DOHH2 (cell line): ENCODE results near the gene F10.

Experiments
- H3F3A ChIP-seq: fragments of 200-600 bp; sonication (generic), shearing (Covaris generic); 2 replicates; pipeline ENCODE4 v1.6.0; 2016; ENCODE audit warnings: antibody characterized with exemption, mild to moderate bottlenecking; ENCODE audit not compliant: control insufficient read depth, insufficient read depth
- H3K27ac ChIP-seq: fragments of 200-600 bp; sonication (generic); 2 replicates; pipeline ENCODE4 v1.5.1; 2014; ENCODE audit warnings: low read depth, mild to moderate bottlenecking, low read length, moderate library complexity
- H3K27me3 ChIP-seq: fragments of 200-600 bp; sonication (generic); 2 replicates; pipeline ENCODE4 v1.6.1; 2014; ENCODE audit warnings: mild to moderate bottlenecking, low read length, mixed read lengths; ENCODE audit not compliant: control insufficient read depth
- H3K36me3 ChIP-seq: fragments of 200-600 bp; sonication (generic); 2 replicates; pipeline ENCODE4 v1.6.1; 2014; ENCODE audit warnings: mild to moderate bottlenecking, low read length, moderate library complexity, mixed read lengths; ENCODE audit not compliant: control insufficient read depth
- H3K4me1 ChIP-seq: fragments of 200-600 bp; sonication (generic); 2 replicates; pipeline ENCODE4 v1.6.1; 2014; ENCODE audit warnings: mild to moderate bottlenecking, low read length, mixed read lengths; ENCODE audit not compliant: control insufficient read depth
- H3K4me2 ChIP-seq: fragments of 200-600 bp; sonication (generic); 2 replicates; pipeline ENCODE4 v1.6.0; 2014; ENCODE audit warnings: mild to moderate bottlenecking, low read length, moderate library complexity
- H3K4me3 ChIP-seq: fragments of 200-600 bp; sonication (generic); 2 replicates; pipeline ENCODE4 v1.5.1; 2014; ENCODE audit warnings: mild to moderate bottlenecking, low read length, mixed read lengths
- H3K79me2 ChIP-seq: fragments of 200-600 bp; sonication (generic); 2 replicates; pipeline ENCODE4 v1.6.1; 2014; ENCODE audit warnings: mild to moderate bottlenecking, low read length, mixed read lengths; ENCODE audit not compliant: control insufficient read depth
- H3K9me2 ChIP-seq: fragments of 200-600 bp; sonication (generic); replicated peaks from 2 replicates; pipeline ENCODE4 v1.6.1; 2014; ENCODE audit warnings: mild to moderate bottlenecking, low read length, mixed read lengths; ENCODE audit not compliant: control insufficient read depth
- H3K9me3 ChIP-seq: fragments of 200-600 bp; sonication (generic); 2 replicates; pipeline ENCODE4 v1.6.1; 2014; ENCODE audit warnings: antibody characterized with exemption, low read length, mixed read lengths; ENCODE audit not compliant: control insufficient read depth, insufficient read depth
- H4K20me1 ChIP-seq: fragments of 200-600 bp; sonication (generic); 2 replicates; pipeline ENCODE4 v1.6.0; 2014; ENCODE audit warnings: low read depth, mild to moderate bottlenecking, antibody characterized with exemption, low read length, moderate library complexity; ENCODE audit not compliant: control insufficient read depth, insufficient read depth
- EZH2phosphoT487 ChIP-seq: fragments of 200-600 bp; sonication (generic); IDR thresholded peaks from 2 replicates; pipeline ENCODE4 v1.6.1; 2017; ENCODE audit warnings: borderline replicate concordance, mild to moderate bottlenecking, antibody characterized with exemption, low read length, moderate library complexity, mixed read lengths
- TF ChIP-seq, protein P1 (sequence below): fragments of 200-600 bp; sonication (generic); IDR thresholded peaks from one replicate; pipeline ENCODE4 v1.5.1; 2014; ENCODE audit warnings: antibody characterized with exemption, mild to moderate bottlenecking, low read depth, low read length; ENCODE audit not compliant: poor library complexity, severe bottlenecking

The F10 gene

DNA sequence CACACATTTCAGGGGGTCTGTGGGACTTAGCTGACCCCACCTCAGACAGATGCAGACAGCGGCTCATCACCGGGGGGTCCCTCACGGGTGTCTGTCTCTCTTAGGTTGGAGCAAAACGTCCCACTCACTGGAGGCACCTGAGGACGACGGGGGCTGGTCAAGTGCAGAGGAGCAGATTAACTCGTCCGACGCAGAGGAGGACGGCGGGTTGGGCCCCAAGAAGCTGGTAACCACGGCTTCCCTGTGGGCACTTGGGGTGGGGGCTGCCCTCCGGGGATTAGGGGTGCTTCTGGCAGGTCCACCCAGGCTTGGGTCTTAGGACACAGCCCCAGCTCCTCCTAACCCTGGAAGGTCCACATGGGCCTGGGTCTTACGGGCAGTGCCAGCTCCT, 28.2 kb upstream of the F10 start:
- no peaks in the 10 kb centered on the region for H3K36me3 ChIP-seq
- H3K27ac ChIP-seq: no peak overlapping the region
- H3K4me3 ChIP-seq: no peak overlapping the region
- no peaks in the 10 kb centered on the region for H3K4me1 ChIP-seq
- no peak overlapping the region for H3K4me2 ChIP-seq
- no peaks in the 10 kb centered on the region for H4K20me1 ChIP-seq
- no peaks in the 10 kb centered on the region for H3K9me2 ChIP-seq
- H3K27me3 ChIP-seq: no peaks in the 10 kb centered on the region
- no peaks in the 10 kb centered on the region for H3K9me3 ChIP-seq
- H3F3A ChIP-seq: no peaks in the 10 kb centered on the region
- H3K79me2 ChIP-seq: no peaks in the 10 kb centered on the region
- TF ChIP-seq, protein P1, sequence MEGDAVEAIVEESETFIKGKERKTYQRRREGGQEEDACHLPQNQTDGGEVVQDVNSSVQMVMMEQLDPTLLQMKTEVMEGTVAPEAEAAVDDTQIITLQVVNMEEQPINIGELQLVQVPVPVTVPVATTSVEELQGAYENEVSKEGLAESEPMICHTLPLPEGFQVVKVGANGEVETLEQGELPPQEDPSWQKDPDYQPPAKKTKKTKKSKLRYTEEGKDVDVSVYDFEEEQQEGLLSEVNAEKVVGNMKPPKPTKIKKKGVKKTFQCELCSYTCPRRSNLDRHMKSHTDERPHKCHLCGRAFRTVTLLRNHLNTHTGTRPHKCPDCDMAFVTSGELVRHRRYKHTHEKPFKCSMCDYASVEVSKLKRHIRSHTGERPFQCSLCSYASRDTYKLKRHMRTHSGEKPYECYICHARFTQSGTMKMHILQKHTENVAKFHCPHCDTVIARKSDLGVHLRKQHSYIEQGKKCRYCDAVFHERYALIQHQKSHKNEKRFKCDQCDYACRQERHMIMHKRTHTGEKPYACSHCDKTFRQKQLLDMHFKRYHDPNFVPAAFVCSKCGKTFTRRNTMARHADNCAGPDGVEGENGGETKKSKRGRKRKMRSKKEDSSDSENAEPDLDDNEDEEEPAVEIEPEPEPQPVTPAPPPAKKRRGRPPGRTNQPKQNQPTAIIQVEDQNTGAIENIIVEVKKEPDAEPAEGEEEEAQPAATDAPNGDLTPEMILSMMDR: no peak
- TF ChIP-seq EZH2phosphoT487: no peak

DNA sequence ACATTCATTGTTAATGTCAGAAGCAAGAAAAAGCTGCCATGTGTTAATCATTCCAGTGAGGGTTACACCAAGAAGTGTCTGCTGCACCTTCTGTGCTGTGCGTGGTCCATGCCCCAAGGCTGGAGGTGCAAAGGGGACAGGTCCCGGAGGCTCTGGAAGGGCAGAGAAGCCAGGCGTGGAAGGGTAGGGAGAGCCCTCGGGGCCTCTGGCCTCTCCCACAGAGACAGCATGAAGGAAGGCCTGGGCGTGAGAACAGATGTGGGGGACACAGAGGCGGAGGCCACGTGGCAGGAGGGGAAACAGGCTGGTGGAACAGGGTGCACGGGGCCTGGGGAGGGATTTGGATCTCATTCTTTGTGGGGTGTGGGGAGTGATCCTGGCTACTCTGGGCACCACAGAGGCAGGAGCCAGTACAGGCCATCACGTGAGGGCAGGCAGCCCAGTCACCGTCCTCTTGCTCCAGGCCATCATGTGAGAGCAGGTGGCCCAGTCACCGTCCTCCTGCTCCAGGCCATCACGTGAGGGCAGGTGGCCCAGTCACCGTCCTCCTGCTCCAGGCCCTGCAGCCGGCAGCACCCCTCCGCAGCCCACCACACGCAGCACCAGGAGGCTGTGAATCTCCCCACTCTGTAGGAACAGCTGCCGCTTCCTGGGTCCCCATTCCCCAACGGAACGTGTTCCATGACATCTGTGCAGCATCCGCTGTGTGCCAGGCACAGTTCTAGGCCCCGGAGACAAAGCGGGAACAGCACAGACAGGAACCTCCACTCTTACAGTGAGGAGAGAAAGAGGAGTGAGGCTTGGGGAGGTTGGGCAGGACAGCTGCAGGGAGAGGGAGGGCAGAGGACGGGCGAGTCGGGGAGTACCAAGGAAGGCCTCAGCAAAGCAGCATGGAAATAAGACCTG, 27.2 kb upstream of the F10 start:
- Histone ChIP-seq H3K36me3 (no peaks in the 10 kb centered on the region), H3K4me3 (no peak overlapping the region), H3K27me3 (no peaks in the 10 kb centered on the region), H3K4me2 (no peak overlapping the region), H3K9me2 (no peaks in the 10 kb centered on the region), H3K4me1 (no peaks in the 10 kb centered on the region), H4K20me1 (no peaks in the 10 kb centered on the region), H3F3A (no peaks in the 10 kb centered on the region), H3K9me3 (no peaks in the 10 kb centered on the region), H3K27ac (no peak overlapping the region), H3K79me2 (no peaks in the 10 kb centered on the region)
- TF ChIP-seq EZH2phosphoT487: no peak
- TF ChIP-seq, protein P1: no peak

DNA sequence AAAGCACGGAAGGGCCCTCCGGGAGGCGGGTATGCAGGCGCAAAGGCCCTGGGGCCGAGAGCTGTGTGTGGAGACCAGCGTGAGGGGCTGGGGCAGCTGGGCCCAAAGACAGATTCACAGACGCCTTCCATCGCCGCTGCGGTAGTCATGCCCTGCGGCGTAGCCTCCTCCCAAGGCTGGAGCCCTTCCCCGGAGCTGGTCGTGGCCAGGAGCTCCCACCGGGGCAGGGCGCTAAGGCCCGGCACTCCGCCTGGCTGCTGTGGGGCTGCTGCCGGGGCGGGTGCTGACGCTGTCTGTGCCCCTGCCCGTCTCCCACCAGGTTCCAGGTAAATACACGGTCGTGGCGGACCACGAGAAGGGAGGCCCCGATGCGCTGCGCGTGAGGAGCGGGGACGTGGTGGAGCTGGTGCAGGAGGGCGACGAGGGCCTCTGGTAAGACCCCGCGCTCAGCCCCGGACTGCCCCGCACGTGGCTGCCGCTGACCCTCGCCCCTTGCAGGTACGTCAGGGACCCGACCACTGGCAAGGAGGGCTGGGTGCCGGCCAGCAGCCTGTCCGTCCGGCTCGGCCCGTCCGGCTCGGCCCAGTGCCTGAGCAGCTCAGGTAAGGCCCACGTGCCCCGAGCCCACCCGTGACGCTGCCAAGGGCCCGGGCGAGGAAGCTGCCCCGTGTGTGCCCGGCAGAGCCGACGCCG, 26.4 kb upstream of the F10 start:
- Histone ChIP-seq H3K27me3 (no peaks in the 10 kb centered on the region), H3K79me2 (no peaks in the 10 kb centered on the region)
- TF ChIP-seq, protein P1: no peak

More for the DNA sequence above, 26.4 kb upstream of the F10 start:
- no peaks in the 10 kb centered on the region for H3K36me3 ChIP-seq
- H3K9me3 ChIP-seq: no peaks in the 10 kb centered on the region
- no peak overlapping the region for H3K4me3 ChIP-seq
- no peaks in the 10 kb centered on the region for H4K20me1 ChIP-seq
- no peak overlapping the region for H3K27ac ChIP-seq
- H3K4me1 ChIP-seq: no peaks in the 10 kb centered on the region
- no peaks in the 10 kb centered on the region for H3K9me2 ChIP-seq
- H3K4me2 ChIP-seq: no peak overlapping the region
- H3F3A ChIP-seq: no peaks in the 10 kb centered on the region
